Prostate gland (tissue), 2 donors: ENCODE measurements around the gene RMND5A.

Experiments used
- CTCF ChIP-seq, 4 experiments: fragments of 200-600 bp in 2 of 4; fragments of 450-650 bp in 2 of 4; sonication (generic) in 2 of 4; IDR thresholded peaks; 1 replicate in 3 of 4; 2 replicates in 1 of 4; pipeline ENCODE4 v1.5.1; 2016 to 2019; ENCODE audit warnings: antibody characterized with exemption in 4 of 4, mild to moderate bottlenecking in 2 of 4, moderate library complexity in 2 of 4
- POLR2A ChIP-seq: fragments of 450-650 bp; IDR thresholded peaks from one replicate; pipeline ENCODE4 v1.6.1; 2016; ENCODE audit warnings: antibody characterized with exemption, mild to moderate bottlenecking
- POLR2AphosphoS5 ChIP-seq: sonication (generic); formaldehyde crosslinking; IDR thresholded peaks from one replicate; pipeline ENCODE4 v1.6.1; 2017; ENCODE audit warnings: antibody characterized with exemption

DNA sequence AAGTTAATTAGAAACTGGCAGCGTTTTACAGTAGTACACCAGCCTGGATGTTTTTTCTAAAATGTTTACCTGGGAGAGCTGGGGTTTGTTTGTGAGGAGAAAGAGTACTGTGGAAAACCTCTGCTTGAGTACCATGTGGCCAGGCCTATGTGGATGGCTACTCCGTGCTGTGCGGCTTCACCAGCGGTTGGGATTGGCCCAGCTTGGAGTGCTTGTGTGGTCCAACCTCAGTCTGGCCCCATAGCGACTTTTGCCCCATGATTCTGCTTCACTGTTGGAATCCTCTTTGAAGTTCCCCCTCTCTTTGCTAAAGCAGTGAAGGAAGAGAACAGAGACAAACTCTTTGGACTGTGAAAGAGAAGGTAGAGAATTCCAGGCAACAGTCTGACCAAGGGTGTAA is 54.8 kb downstream of the RMND5A start:
- no peak for TF ChIP-seq POLR2A
- no peak for TF ChIP-seq CTCF (IDR thresholded peaks at IDR 0.05)
- no peak for TF ChIP-seq POLR2AphosphoS5
